Sigmoid colon (tissue), 4 donors: ENCODE data around the gene L1TD1.

Experiments used
- POLR2A ChIP-seq, 2 donors: fragments of 450-650 bp; IDR thresholded peaks; one replicate each; pipeline ENCODE4 v1.6.1; 2016; ENCODE audit warnings: antibody characterized with exemption in 2 of 2, mild to moderate bottlenecking in 2 of 2, moderate library complexity in 2 of 2
- POLR2AphosphoS5 ChIP-seq, 4 donors: sonication (generic); formaldehyde crosslinking; IDR thresholded peaks; one replicate each; pipeline ENCODE4 v1.6.1; 2017; ENCODE audit warnings: antibody characterized with exemption in 4 of 4

GRCh38 chr1:62230718-62231117 is 36.1 kb downstream of the L1TD1 start:
- TF ChIP-seq POLR2AphosphoS5 (IDR thresholded peaks at IDR 0.05) (no peak), POLR2A (IDR thresholded peaks at IDR 0.05) (no peak)
